HG02840 (cell line): ENCODE results near the gene SIPA1.
A peak's percentile ranks its signal among the peaks of the same experiment; 100 is the strongest.
"Not testable (repeated sequence)": the region's sequence is repeated elsewhere in the genome, so short reads cannot be mapped to it uniquely, and the experiment has no call there.

Experiments used
- ATAC-seq: cut with Tn5 transposase; IDR thresholded peaks from one replicate; pipeline ENCODE4 v1.9.1; 2021; ENCODE audit warnings: mild to moderate bottlenecking, moderate library complexity, moderate number of reproducible peaks; ENCODE audit not compliant: unreplicated experiment, low FRiP score

SIPA1 gene

GRCh38 chr11:65655570-65656332 is 17.9 kb downstream of the SIPA1 start:
- no peak for ATAC-seq

- ATAC-seq, result no peak
Observed at GRCh38 chr11:65657426-65657825, 19.5 kb downstream of the SIPA1 start.

- no peak for ATAC-seq
Observed at GRCh38 chr11:65658174-65659021, 20.5 kb downstream of the SIPA1 start.

- ATAC-seq, result no peak
Observed at GRCh38 chr11:65660038-65660437, 22.1 kb downstream of the SIPA1 start.

GRCh38 chr11:65660908-65661307 is 23.0 kb downstream of the SIPA1 start:
- not testable (repeated sequence) for ATAC-seq

- ATAC-seq, result no peak
Observed at GRCh38 chr11:65661599-65662246, 23.8 kb downstream of the SIPA1 start.

- peak; percentile 8 for ATAC-seq
Observed at GRCh38 chr11:65662247-65662798, 24.4 kb downstream of the SIPA1 start.

- peak; percentile 78 for ATAC-seq
Observed at GRCh38 chr11:65662799-65663638, 25.1 kb downstream of the SIPA1 start, which contains the start of gene RELA. Gene RELA, minus strand, starts transcription at chr11:65662916. Its CDS starts 84 bp downstream, at chr11:65662832.

- peak; percentile 10 for ATAC-seq
Observed at GRCh38 chr11:65663639-65664200, 25.8 kb downstream of the SIPA1 start.

- no peak for ATAC-seq
Observed at GRCh38 chr11:65672180-65672860, 34.4 kb downstream of the SIPA1 start.

GRCh38 chr11:65672982-65673381 is 35.1 kb downstream of the SIPA1 start:
- no peak for ATAC-seq

- no peak for ATAC-seq
Observed at GRCh38 chr11:65680192-65680743, 42.4 kb downstream of the SIPA1 start.

- not testable (repeated sequence) for ATAC-seq
Observed at GRCh38 chr11:65683480-65683879, 45.6 kb downstream of the SIPA1 start.

GRCh38 chr11:65685981-65686380 is 48.1 kb downstream of the SIPA1 start:
- no peak for ATAC-seq

- ATAC-seq, result not testable (repeated sequence)
Observed at GRCh38 chr11:65691847-65692246, 53.9 kb downstream of the SIPA1 start.

GRCh38 chr11:65692367-65692766 is 54.5 kb downstream of the SIPA1 start:
- ATAC-seq, result no peak

- ATAC-seq, result no peak
Observed at GRCh38 chr11:65695459-65696241, 57.7 kb downstream of the SIPA1 start.
